Gastrocnemius medialis (tissue), 4 donors: ENCODE data around the gene ARHGEF9. TPM values are rescaled to one million over a fixed set of nuclear protein-coding genes. Genes with fewer than 3 reads are reported as not detected.

Experiments used
- ATAC-seq, 2 donors: fragments of 150-250 bp; one replicate each; pipeline ENCODE4 v1.9.1; 2016
- DNase-seq, 2 donors: peaks; one replicate each; pipeline ENCODE4 v3.0.0-alpha.2; 2019
- H3K27ac ChIP-seq, 4 donors: fragments of 200-600 bp; sonication (generic); 1 replicate in 1 of 4; 2 replicates in 3 of 4; pipeline ENCODE4 v1.5.1; 2016 to 2018; ENCODE audit warnings: mild to moderate bottlenecking in 2 of 4, moderate library complexity in 1 of 4
- H3K27me3 ChIP-seq, 3 donors: fragments of 200-600 bp; sonication (generic) in 2 of 3; 1 replicate in 1 of 3; 2 replicates in 2 of 3; pipeline versions ENCODE4 v1.5.1 to v1.6.0; 2016 to 2019; ENCODE audit warnings: mild to moderate bottlenecking in 1 of 3, moderate library complexity in 1 of 3
- H3K36me3 ChIP-seq, 2 donors: fragments of 200-600 bp; sonication (generic) in 1 of 2; one replicate each; pipeline ENCODE4 v1.5.1; 2017 to 2018
- H3K4me1 ChIP-seq, 2 donors: fragments of 200-600 bp; sonication (generic) in 1 of 2; one replicate each; pipeline ENCODE4 v1.5.1; 2016 to 2017; ENCODE audit warnings: mild to moderate bottlenecking in 2 of 2
- H3K4me3 ChIP-seq, 4 donors: fragments of 200-600 bp; sonication (generic) in 3 of 4; 1 replicate in 1 of 4; 2 replicates in 3 of 4; pipeline ENCODE4 v1.5.1; 2016 to 2019; ENCODE audit warnings: mild to moderate bottlenecking in 2 of 4
- H3K9me3 ChIP-seq, 3 donors: fragments of 200-600 bp; sonication (generic) in 2 of 3; 1 replicate in 1 of 3; 2 replicates in 2 of 3; pipeline ENCODE4 v1.5.1; 2016 to 2019
- CTCF ChIP-seq, 5 experiments: fragments of 450-650 bp in 3 of 5; fragments of 200-600 bp in 2 of 5; sonication (generic) in 2 of 5; IDR thresholded peaks in 4 of 5; conservative IDR thresholded peaks in 1 of 5; 1 replicate in 4 of 5; 2 replicates in 1 of 5; pipeline ENCODE4 v1.5.1; 2016 to 2019; ENCODE audit warnings: antibody characterized with exemption in 5 of 5, mild to moderate bottlenecking in 3 of 5, moderate library complexity in 3 of 5
- POLR2A ChIP-seq, 2 donors: fragments of 450-650 bp; IDR thresholded peaks; one replicate each; pipeline ENCODE4 v1.6.1; 2017; ENCODE audit warnings: antibody characterized with exemption in 2 of 2, mild to moderate bottlenecking in 2 of 2, moderate library complexity in 2 of 2
- in situ Hi-C, 4 donors: fragments of 200-750 bp; cut with MboI; loops; one replicate each; pipeline versions ENCODE4 v1.15.0 to v1.8.0; 2017; ENCODE audit warnings: low sequenced_read_pairs in 4 of 4
- intact Hi-C: fragments of 100-400 bp; cut with DNase I; formaldehyde crosslinking; loops from one replicate; pipeline ENCODE4 v1.15.1; 2023; ENCODE audit warnings: low total_unique reads
- total RNA-seq, 4 donors: library from RNA; depleted of rRNA; stranded (reverse); fragments of >200 nt; gene quantifications; one replicate each; pipeline versions ENCODE4 v1.1.0 to v1.2.3, GENCODE V29; 2016

The ARHGEF9 gene
- total RNA-seq, 4 donors from 2014 or later = 2.0 to 6.6 (median 4.1) TPM

GRCh38 chrX:63675716-63676115 lies 109.3 kb downstream of the ARHGEF9 start:
- DNase-seq (no peak), ATAC-seq (no peak)
- intact Hi-C loops (no loop called here), in situ Hi-C loops (no loop called here)
- H3K4me1 ChIP-seq = no peaks in the 10 kb centered on the region
- no peak for TF ChIP-seq POLR2A (IDR thresholded peaks at IDR 0.05)
- TF ChIP-seq CTCF (IDR thresholded peaks at IDR 0.05 in 4 of 5, conservative IDR thresholded peaks at IDR 0.05 in 1 of 5) = no peak
- no peaks in the 10 kb centered on the region for H3K36me3 ChIP-seq
- no peaks in the 10 kb centered on the region for H3K9me3 ChIP-seq
- H3K27ac ChIP-seq = no peak overlapping the region
- no peaks in the 10 kb centered on the region for H3K27me3 ChIP-seq
- H3K4me3 ChIP-seq = no peak overlapping the region

- Histone ChIP-seq H3K4me3 (no peak overlapping the region), H3K27me3 (no peaks in the 10 kb centered on the region), H3K9me3 (no peaks in the 10 kb centered on the region), H3K36me3 (no peaks in the 10 kb centered on the region), H3K27ac (no peak overlapping the region), H3K4me1 (no peaks in the 10 kb centered on the region)
- DNase-seq (no peak), ATAC-seq (no peak)
- TF ChIP-seq POLR2A (IDR thresholded peaks at IDR 0.05) (no peak), CTCF (IDR thresholded peaks at IDR 0.05 in 4 of 5, conservative IDR thresholded peaks at IDR 0.05 in 1 of 5) (no peak)
- intact Hi-C loops = no loop called here
- in situ Hi-C loops = no loop called here
These were observed 111.1 kb downstream of the ARHGEF9 start for GRCh38 chrX:63673896-63674295.

GRCh38 chrX:63664741-63665140 lies 120.3 kb downstream of the ARHGEF9 start:
- in situ Hi-C loops = no loop called here
- no peak for DNase-seq
- TF ChIP-seq CTCF (IDR thresholded peaks at IDR 0.05 in 4 of 5, conservative IDR thresholded peaks at IDR 0.05 in 1 of 5) (no peak), POLR2A (IDR thresholded peaks at IDR 0.05) (no peak)

GRCh38 chrX:63664083-63664482 lies 120.9 kb downstream of the ARHGEF9 start:
- Histone ChIP-seq H3K9me3 (peaks cover 0 to 3% (median 0%) of the 10 kb centered on the region in 3 donors), H3K4me3 (no peak overlapping the region), H3K27me3 (no peaks in the 10 kb centered on the region), H3K27ac (no peak overlapping the region), H3K36me3 (no peaks in the 10 kb centered on the region), H3K4me1 (no peaks in the 10 kb centered on the region)
- ATAC-seq (no peak), DNase-seq (no peak)
- in situ Hi-C loops = no loop called here
- no peak for TF ChIP-seq CTCF (IDR thresholded peaks at IDR 0.05 in 4 of 5, conservative IDR thresholded peaks at IDR 0.05 in 1 of 5)
- TF ChIP-seq POLR2A (IDR thresholded peaks at IDR 0.05) = no peak
- intact Hi-C loops = no loop called here

More at GRCh38 chrX:63664741-63665140, 120.3 kb downstream of the ARHGEF9 start:
- Histone ChIP-seq H3K27ac (no peak overlapping the region), H3K9me3 (peaks cover 0 to 3% (median 0%) of the 10 kb centered on the region in 3 donors), H3K36me3 (no peaks in the 10 kb centered on the region), H3K27me3 (no peaks in the 10 kb centered on the region), H3K4me3 (no peak overlapping the region), H3K4me1 (no peaks in the 10 kb centered on the region)
- ATAC-seq = no peak
- intact Hi-C loops = no loop called here

- ATAC-seq = no peak
- intact Hi-C loops (no loop called here), in situ Hi-C loops (no loop called here)
- no peak for TF ChIP-seq CTCF (IDR thresholded peaks at IDR 0.05 in 4 of 5, conservative IDR thresholded peaks at IDR 0.05 in 1 of 5)
- no peak for TF ChIP-seq POLR2A (IDR thresholded peaks at IDR 0.05)
- Histone ChIP-seq H3K4me1 (no peaks in the 10 kb centered on the region), H3K36me3 (no peaks in the 10 kb centered on the region), H3K27me3 (no peaks in the 10 kb centered on the region), H3K27ac (no peak overlapping the region), H3K4me3 (no peak overlapping the region), H3K9me3 (no peaks in the 10 kb centered on the region)
- no peak for DNase-seq
These were observed 123.3 kb downstream of the ARHGEF9 start for GRCh38 chrX:63661676-63662075.
